ENCODE data around the gene PHLDB3. TPM values are rescaled to one million over a fixed set of nuclear protein-coding genes. Genes with fewer than 3 reads are reported as not detected.

PHLDB3 gene
- total RNA-seq, 1 experiment from 2014 or later, result 29.0 TPM

DNA sequence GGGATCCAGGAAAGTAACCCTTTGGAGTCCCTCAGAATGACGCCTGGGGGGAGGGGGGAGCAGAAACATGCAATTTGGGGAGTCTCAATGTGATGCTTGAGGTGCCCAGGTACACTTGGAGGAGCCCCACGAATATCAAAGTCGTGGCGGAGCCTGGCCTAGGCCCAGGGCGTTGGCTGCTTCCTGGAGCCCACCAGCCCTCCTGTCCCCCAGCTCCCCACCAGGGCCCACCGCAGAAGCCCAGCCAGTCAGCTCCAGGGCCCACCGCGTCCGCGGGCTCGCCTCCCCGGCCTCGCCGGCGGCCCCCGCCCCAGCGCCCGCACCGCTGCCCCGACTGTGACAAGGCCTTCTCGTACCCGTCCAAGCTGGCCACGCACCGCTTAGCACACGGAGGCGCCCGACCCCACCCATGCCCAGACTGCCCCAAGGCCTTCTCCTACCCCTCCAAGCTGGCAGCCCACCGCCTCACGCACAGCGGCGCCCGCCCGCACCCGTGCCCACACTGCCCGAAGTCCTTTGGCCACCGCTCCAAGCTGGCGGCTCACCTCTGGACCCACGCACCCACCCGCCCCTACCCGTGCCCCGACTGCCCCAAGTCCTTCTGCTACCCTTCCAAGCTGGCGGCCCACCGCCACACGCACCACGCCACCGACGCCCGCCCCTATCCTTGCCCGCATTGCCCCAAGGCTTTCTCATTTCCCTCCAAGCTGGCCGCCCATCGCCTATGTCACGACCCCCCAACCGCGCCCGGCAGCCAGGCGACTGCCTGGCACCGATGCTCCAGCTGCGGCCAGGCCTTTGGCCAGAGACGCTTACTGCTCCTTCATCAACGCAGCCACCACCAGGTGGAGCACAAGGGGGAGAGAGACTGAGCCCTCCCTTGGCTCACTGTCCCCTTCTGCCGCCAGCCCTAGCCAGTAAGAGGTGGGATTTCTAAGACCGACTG, 30.5 kb upstream of the PHLDB3 start:
- Histone ChIP-seq H3K9me3 (ENCODE audit: low read length) (no peaks in the 10 kb centered on the region), H3K4me1 (ENCODE audit: insufficient read depth, low read length) (peaks cover 9% of the 10 kb centered on the region), H3K4me3 (ENCODE audit: low read length) (no peak overlapping the region), H3K4me2 (ENCODE audit: low read length) (peak overlapping the region; percentile 90; the same call in 1 of the 2 replicates), H3K9me2 (replicated peaks; ENCODE audit: low read length) (no peaks in the 10 kb centered on the region), H3F3A (ENCODE audit: low read length, unreplicated experiment) (no peaks in the 10 kb centered on the region), H2AFZ (ENCODE audit: low read length) (no peak overlapping the region), H3K9ac (ENCODE audit: low read length) (no peak overlapping the region), H3K27me3 (ENCODE audit: low read length) (no peaks in the 10 kb centered on the region), H3K36me3 (ENCODE audit: low read depth, low read length) (peaks cover 4% of the 10 kb centered on the region; the same call in 1 of the 2 replicates), H3K79me2 (ENCODE audit: low read length) (no peaks in the 10 kb centered on the region), H3K27ac (ENCODE audit: low read length) (no peak overlapping the region), H4K20me1 (ENCODE audit: low read length) (no peaks in the 10 kb centered on the region)
- no TSS peak for BruUV-seq (replicated peaks)
- DNase-seq (peak; percentile 17), ATAC-seq (no peak)
- intact Hi-C loops (cut with micrococcal nuclease), result loop anchor here (2.0 kb wide), 1 partner anchor 60 kb away; no protein-coding TSS in a partner anchor
- POLR2A ChIA-PET (ENCODE audit: unreplicated experiment), result no interaction called here
- TF ChIP-seq EZH2 (IDR thresholded peaks at IDR 0.05; ENCODE audit: low read length, unreplicated experiment) (no peak), EZH2phosphoT487 (IDR thresholded peaks at IDR 0.05; ENCODE audit: borderline replicate concordance, low read length) (no peak)
- TF ChIP-seq, protein P1, sequence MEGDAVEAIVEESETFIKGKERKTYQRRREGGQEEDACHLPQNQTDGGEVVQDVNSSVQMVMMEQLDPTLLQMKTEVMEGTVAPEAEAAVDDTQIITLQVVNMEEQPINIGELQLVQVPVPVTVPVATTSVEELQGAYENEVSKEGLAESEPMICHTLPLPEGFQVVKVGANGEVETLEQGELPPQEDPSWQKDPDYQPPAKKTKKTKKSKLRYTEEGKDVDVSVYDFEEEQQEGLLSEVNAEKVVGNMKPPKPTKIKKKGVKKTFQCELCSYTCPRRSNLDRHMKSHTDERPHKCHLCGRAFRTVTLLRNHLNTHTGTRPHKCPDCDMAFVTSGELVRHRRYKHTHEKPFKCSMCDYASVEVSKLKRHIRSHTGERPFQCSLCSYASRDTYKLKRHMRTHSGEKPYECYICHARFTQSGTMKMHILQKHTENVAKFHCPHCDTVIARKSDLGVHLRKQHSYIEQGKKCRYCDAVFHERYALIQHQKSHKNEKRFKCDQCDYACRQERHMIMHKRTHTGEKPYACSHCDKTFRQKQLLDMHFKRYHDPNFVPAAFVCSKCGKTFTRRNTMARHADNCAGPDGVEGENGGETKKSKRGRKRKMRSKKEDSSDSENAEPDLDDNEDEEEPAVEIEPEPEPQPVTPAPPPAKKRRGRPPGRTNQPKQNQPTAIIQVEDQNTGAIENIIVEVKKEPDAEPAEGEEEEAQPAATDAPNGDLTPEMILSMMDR (conservative IDR thresholded peaks at IDR 0.05; ENCODE audit: low read depth, low read length), result peak; percentile 49
- CTCF ChIA-PET, result interaction anchor here (0.5 kb wide), 1 partner anchor 134 kb away, joined by 14 read pairs; no protein-coding TSS in a partner anchor

DNA sequence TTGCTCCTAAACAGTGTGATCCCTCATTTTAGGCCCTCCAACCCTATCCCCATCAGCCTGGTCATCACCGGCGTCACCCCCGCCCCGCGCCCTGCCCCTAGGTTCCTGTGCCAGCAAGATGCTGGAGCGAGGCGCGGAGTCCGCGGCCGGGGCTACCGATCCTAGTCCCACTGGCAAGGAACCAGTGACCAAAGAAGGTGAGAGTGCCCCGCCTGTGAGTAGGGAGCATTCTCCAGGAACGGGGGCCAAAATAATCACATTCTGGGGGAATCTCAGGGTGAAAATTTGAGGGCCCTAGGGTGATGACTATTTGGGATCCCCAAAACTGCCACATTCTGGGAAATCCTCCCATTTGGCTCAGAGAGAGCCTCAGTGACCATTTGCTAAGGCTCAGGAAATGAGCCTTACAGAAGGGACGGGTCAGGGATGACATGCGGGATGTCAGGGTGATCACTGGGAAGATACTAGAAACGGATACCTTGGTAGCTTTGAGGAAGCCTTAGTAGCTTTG, 29.8 kb upstream of the PHLDB3 start:
- BruUV-seq (replicated peaks), result no TSS peak
- H3K9ac ChIP-seq (ENCODE audit: low read length), result no peak overlapping the region
- no peak overlapping the region for H3K27ac ChIP-seq (ENCODE audit: low read length)

More for the DNA sequence above, 29.8 kb upstream of the PHLDB3 start:
- Histone ChIP-seq H3K9me2 (replicated peaks; ENCODE audit: low read length) (no peaks in the 10 kb centered on the region), H3K9me3 (ENCODE audit: low read length) (no peaks in the 10 kb centered on the region), H3K27me3 (ENCODE audit: low read length) (no peaks in the 10 kb centered on the region), H3K79me2 (ENCODE audit: low read length) (no peaks in the 10 kb centered on the region), H2AFZ (ENCODE audit: low read length) (peak overlapping the region; percentile 75), H4K20me1 (ENCODE audit: low read length) (no peaks in the 10 kb centered on the region), H3K4me3 (ENCODE audit: low read length) (peak overlapping the region; percentile 69), H3K36me3 (ENCODE audit: low read depth, low read length) (peaks cover 3% of the 10 kb centered on the region; the same call in 1 of the 2 replicates), H3K4me2 (ENCODE audit: low read length) (peak overlapping the region; percentile 90), H3K4me1 (ENCODE audit: insufficient read depth, low read length) (peaks cover 13% of the 10 kb centered on the region), H3F3A (ENCODE audit: low read length, unreplicated experiment) (no peaks in the 10 kb centered on the region)
- ChIA-PET POLR2A (ENCODE audit: unreplicated experiment) (no interaction called here), CTCF (no interaction called here)
- intact Hi-C loops (cut with micrococcal nuclease), result loop anchor here (2.0 kb wide), 1 partner anchor 60 kb away; no protein-coding TSS in a partner anchor
- TF ChIP-seq, protein P1 (conservative IDR thresholded peaks at IDR 0.05; ENCODE audit: low read depth, low read length), result no peak
- TF ChIP-seq EZH2 (IDR thresholded peaks at IDR 0.05; ENCODE audit: low read length, unreplicated experiment), result no peak
- no peak for TF ChIP-seq EZH2phosphoT487 (IDR thresholded peaks at IDR 0.05; ENCODE audit: borderline replicate concordance, low read length)
- no peak for DNase-seq
- no peak; the same call in 1 of the 2 replicates for ATAC-seq

Measured in PC-3 (cell line).